Middle frontal gyrus (tissue), 1 donor: ENCODE data around the gene DNAJB8.

Source experiments
- DNase-seq: peaks from one replicate; pipeline ENCODE4 v3.0.0-alpha.2; 2015; ENCODE audit warnings: low spot score; ENCODE audit errors: extremely low spot score

Gene DNAJB8

DNA sequence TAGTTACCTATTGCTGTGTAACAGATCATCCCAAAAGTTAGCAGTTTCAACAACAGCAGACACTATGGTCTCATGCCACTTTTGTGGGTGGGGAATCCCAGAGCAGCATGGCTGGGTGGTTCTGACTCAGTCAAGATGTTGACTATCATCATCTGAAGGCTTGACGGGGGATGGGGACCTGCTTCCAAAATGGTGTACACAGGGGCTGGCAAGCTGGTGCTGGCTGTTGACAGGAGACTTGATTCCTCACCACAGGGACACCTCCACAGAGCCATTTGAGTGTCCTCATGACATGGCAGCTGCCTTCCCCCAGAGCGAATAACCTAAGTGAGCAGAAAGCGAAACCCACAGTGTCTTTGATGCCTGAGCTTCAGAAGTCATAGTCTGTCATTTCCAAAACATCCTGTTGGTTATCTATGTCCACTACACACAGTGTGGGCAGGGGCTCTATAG, 19.1 kb downstream of the DNAJB8 start:
- DNase-seq: no peak

DNA sequence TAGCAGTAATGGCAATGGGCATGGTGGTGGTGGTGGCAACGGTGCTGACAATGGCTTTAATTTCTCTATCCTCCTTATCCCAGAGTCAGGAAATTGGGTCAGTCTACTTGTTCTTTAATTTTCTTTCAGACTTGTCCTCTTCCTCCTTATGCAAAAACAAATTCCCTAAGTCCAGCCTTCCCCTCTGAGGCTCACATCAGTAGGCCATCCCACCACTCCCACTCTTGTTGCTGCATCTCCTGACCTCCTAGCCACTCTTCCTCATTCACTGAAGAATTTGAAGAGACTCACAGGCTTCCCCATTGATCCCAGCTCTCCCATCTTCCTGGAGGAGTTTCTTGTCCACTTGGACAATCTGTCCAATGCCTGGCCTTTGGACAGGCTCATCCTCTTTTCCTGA, 19.9 kb downstream of the DNAJB8 start:
- no peak for DNase-seq

DNA sequence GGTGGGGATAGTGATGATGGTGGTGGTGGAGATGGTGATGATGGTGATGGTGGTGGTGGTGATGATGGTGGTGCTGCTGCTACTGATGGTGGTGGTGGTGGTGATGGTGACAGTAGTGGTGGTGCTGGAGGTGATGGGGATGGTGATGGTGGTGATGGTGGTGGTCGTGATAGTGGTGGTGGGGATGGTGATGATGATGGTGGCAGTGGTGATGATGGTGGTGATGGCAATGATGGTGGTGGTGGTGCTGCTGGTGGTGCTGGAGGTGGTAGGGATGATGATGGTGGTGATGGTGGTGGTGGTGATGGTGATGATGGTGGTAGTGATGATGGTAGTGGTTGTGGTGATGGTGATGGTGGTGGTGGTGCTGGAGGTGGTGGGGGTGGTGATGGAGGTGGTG, 21.3 kb downstream of the DNAJB8 start:
- no peak for DNase-seq

DNA sequence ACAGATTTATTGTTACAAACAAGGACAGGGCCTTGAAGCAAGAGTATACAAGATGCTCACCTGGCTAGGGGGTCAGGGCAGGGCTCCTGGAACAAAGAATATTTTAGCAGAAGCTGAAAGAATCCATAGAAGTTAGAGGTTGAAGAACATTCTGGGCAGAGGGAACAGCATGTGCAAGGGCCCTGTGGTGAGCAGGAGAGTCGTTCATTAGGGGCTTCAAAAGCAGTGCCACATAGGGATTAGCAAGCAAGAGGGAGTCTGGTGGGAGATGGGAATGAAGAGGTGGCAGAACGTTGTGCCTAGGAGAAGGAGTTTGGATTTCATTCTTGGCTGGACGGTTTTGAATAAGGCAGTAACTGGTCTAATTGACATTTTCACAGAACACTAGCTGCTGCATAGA, 22.9 kb downstream of the DNAJB8 start:
- DNase-seq: no peak

DNA sequence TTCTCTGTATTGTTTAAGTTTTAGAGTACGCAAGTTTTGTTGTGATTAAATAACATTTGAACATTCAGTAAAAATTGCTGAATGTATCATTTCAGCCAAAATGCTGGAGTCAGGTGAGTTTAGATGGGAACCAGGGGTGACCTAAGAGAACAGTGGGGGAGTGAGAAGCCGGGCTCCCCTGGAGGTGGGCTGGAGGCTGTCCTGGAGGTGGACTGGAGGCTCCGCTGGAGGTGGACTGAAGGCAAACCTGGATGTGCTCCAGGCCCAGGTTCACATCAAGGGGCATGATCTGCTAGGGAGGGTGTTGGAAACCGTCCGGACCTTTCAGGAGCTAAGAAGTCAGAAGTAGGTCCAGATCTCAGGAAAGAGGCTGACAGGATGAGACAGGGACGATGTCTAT, 23.7 kb downstream of the DNAJB8 start:
- DNase-seq: no peak

DNA sequence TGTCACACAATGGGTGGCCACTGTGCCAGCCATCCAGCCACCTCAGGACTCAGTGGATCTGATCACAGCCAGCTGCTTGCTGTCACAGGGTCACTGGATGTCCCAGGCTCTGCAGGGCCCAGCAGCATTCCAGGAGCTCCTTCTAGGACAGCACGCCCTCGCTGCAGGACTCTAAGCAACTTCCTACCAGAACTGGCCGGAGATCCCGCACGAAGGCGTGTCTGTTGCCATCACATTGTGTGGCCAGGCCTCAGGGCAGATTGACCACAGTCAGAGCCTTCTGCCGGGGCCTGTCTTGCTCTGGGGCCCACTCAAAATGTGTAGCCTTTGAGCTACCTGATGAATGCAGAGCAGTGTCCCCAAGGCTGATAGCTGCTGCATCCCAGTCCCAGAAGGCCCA, 24.6 kb downstream of the DNAJB8 start:
- no peak for DNase-seq

DNA sequence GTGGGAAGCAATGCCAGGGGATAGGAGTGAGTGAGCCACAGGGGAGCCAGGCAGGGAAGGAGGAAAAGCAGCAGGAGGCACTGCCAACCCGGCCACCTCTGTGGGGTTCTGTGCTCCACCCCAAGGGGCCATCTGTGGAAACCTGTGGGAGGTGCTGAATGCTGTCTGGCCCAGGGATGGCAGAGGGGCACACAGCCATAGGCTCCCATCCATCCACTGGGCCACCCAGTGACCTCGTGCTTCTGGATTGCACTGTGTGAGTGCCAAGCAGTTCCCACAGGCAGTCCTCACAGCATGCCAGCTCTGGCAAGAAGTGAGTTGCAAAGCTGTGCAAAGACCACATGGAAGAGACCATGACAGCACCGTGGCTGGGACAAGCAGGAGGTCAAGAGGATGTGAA, 27.5 kb downstream of the DNAJB8 start:
- no peak for DNase-seq

DNA sequence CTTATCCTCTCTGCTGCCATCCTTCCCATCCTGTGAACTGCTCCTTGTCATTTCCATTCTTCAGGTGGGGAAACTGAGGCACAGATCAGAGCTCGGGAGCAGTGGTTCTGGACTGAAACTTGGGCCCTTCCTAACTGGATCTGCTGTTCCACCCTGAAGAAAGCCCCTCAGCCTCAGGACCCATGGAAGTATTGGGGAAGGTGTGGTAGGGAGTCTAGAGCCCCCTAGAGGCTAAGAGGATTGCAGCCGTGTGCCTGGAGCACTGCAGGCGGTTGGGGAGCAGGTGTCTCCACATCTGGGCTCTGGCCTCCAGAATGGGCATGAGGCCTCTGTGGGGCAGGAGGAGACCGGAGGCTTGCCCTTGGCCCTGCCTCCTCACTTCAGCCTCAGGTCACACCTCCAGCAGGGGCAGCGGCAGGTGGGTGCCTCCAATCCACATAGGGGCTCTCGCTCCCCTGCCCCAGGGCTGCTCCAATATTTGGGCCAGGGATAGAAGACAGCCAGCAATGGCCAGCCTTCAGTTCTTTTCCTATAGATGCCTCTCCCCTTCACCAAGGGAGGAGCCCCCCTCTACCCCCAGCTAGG, 28.1 kb downstream of the DNAJB8 start:
- DNase-seq: no peak

DNA sequence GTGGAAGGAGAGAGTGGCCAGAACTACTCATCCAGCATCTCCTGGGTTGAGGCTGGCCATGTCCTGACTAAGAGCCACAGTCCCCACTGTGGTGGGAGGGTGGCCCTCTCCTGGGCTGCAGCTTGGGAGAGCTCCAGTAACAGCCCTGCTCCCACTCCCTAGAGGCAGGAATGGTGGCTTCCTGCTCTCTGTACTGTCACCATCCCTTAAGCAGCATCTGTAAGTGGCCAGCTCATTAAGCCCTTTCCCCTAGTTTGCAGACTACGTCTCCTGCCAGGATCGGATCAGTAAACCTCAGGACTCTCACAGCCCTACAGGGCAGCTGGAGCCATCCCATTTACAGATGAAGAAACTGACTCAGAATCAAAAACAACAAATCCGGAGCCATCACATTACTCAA, 30.5 kb downstream of the DNAJB8 start:
- DNase-seq: no peak

DNA sequence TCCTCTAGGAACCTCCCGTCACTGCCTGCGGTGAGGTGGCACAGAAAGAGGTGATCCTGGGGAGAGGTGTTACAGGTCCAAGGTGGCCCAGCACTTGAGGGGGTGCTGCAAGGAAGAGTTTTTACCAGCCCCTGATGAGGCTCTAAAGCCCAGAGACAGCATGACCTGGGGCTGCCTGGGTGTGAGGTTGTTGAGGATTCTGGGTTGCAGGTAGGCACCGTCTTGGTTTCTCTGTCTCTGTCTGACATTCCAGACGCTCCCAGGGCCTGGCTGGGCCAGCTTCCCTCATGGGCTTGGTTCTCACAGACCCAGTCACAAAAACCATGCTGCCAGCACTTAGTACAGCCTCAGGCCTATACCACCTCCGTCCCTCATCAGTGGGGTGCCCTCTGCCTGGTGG, 31.1 kb downstream of the DNAJB8 start:
- no peak for DNase-seq

DNA sequence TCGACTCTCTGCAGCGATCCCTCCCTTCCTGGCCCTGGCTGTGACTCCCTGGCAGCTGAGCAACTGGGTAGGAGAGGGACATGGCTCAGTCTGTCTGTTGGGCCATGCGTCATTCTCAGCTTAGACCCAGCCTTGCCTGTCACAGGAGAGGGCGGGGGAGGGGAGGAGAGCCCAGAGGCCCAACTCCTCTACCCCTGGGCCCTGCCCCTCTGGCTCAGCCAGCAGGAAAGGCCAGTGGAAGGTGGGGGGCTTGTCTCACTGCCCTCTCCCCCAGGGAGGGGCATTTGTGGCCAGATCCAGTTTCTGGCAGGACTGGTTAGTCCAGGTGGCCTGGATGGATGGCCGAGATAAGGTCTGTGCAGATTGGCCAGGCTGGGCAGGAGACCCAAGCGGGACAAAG, 31.6 kb downstream of the DNAJB8 start:
- DNase-seq: no peak

DNA sequence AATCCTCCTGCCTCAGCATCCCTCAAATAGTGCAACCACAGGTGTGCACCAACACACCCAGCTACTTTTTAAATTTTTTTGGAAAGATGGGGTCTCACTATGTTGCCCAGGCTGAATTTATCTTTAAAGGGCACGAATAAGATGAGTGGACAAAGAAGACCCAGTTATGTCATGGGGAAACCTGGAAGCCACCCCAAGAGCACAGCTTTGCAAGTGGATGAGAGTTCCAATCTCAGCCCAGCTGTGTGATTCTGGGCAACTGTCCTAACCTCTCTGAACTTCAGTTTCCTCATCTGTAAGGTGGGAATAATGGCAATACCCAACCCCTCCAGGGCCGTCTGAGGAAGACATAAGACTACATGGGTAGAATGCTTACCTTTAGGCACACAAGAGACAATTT, 32.2 kb downstream of the DNAJB8 start:
- DNase-seq: no peak

DNA sequence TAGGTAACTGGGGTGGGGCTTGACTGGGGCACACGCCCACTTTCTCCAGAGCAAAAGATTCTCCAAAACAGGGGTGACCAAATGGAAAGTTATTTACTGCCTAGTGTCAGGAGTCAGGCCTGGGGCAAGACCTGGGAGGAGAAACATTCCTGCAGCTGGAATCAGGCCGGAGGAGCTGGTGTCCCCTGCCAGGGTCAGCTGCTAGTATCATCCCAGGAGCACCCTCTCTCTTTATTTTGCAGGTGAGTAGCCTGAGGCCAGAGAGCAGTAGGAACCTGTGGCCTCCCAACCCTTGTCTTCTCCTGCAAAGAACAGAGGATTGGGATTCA, 32.9 kb downstream of the DNAJB8 start:
- DNase-seq: no peak

DNA sequence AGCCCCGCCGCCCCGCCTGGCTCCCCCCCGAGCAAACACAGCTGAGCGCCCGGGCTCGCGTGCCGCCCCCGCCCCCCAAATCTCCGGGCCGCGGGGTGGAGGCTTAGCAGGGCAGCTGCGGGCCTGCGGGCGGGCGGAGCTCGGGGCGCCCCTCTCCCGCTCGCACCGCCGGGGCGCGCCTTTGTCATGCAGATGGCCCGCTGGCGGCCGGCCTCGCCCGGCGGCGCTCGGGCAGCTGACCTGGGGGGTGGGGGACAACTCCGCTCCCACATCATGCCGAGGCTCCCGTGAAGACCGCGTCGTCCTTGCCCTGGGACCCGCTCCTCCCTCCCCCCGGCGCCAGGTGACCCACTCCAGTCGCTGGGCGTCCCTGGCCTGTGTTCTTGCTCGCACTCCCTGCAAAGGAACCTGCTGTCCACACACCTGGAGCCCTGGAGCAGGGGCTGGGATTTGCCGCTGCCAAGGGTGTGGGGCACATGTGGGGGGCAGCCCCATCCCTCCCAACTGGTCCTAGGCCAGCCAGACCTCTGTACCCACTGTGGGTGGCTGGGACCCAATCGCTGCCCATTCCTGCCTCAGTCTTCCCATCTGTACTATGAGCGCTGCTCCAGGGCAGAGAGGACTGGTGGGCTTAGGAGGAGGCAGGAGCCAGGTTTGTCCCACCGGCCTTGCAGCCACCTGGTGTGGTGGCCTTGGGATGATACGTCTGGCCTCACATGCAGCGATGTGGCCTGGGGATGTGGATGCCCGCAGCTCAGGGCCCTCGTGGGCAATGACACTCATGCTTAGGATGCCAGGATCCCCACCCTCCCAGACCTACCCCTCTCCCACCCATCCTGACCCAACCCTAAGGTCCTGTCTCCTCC, 33.5 kb downstream of the DNAJB8 start:
- DNase-seq: no peak

DNA sequence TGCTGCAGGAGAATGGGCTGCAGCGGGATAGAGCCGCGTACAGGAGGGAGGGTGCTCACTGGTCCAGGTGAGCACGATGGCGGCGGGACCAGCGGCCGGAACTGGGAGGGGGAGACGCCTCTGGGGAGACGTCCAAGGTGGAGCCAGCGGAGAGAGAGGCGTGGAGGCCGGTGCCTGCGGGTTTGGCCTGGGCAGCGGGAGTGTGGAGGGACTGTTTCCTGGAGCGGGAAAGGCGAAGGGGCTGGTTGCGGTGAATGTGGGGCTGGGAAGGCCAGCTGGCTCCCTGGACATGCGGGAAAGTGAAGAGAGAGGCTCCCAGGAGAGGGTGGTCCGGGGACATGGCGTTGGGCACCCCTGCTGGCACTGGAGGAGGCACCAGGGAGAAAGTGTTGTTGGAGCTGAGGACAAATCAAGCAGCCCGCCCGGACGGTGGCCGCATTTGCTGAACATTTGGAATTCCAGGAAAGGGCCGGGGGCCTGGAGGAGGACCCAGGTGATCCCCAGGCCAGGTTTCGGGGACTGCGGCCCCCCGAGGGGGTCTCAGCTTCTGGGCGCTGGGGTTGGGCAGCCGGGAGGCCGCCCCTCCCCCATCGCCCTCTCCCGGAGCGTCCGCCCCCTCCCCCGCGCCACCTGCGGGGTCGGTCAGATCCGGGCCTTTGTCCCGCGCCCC, 34.3 kb downstream of the DNAJB8 start:
- DNase-seq: no peak

DNA sequence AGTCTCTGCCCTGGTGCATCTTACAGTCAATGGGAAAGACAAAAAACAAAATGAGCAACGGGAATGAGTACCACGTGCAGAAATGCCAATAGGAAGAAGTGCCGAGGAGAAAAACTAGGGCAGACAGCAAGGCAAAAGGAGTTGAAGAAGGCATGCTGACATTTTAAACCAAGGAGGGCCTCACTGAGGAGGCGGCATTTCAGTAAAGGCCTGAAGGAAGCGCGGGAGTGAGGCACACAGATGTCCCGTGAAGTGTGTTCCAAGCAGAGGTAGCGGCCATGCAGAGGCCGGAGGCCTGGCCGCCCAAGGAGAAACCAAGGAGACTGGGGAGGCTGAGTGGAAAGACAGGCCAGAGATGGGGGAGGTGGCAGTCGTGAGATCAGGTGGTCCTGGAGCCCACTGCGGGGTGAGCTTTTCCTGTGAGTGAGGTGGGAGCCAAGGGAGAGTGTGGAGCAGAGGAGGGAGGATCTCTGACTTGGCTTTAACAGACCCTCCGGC, 34.8 kb downstream of the DNAJB8 start:
- no peak for DNase-seq

DNA sequence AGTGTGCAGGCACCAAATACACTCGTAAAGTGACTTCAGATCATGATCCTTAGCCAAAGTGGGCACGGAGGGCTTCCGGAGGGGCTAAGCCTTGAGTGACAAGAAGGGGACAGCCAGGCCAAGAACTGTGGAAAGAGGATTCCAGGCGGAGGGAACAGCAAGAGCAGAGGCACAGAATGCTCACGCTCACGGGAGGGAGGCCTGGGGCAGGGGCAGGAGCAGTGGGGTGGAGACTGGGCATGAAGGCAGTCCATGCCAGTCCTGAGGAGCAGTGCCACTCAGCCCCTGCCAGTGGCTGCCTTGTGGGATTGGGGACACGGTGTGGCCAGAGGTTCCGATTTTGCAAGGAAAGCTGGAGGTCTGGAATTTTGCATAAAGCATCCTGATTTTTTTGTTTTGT, 36.0 kb downstream of the DNAJB8 start:
- DNase-seq: no peak

DNA sequence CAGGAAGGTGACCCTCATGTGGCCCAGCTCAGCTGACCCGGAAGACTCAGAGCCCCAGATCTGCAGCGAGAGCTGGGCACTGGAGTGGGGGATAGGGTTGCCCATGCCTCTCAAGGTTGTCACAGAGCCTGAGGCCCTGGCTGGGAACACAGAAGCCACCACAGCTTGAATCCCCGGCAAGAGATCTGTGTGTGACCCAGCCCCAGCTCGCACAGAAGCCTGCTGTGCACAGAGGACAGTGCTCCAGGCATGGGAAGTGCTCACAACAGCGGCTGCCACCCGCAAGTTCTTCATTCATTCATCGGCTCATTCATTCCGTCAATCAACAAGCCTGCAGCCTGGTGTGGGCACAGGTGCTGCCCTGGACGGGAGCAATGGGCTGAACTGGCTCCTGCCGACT, 36.4 kb downstream of the DNAJB8 start:
- no peak for DNase-seq

DNA sequence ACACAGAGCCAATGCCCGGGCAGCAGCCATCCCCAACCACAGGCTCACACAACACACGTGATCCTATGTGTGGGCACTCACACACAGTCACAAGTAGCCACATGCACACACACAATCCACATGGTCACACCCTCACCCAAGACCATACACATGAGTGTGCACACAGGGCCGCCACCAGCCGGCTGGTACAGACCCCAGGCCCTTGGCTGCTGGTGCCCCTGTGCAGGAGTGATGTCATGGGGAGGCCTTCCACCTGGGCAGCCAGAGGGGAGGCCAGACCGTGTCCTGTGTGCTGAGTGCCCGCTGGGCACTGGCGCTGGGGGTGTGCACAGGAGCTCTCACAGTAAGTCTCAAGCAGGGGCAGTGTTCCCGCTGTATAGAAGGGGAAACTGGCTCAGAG, 36.9 kb downstream of the DNAJB8 start:
- no peak for DNase-seq

DNA sequence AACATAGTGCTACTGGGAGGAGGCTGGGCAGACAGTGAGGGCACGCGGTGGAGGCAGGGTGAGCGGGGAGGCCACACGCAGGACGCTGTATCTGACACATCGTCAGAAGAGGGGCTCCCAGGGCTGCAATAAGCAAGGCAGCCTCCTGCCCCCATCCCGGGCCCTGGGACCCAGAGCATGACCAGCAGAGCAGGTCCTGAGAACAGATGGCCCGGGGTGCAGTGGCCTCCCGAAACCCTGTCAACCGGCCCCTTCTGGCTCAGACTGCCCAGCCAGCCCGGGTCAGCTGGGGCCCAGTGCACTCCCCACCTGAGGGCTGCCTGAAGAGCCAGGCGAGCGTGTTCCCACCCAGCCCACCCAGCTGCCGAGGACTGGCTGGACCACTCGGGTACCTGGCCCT, 37.4 kb downstream of the DNAJB8 start:
- DNase-seq: no peak

DNA sequence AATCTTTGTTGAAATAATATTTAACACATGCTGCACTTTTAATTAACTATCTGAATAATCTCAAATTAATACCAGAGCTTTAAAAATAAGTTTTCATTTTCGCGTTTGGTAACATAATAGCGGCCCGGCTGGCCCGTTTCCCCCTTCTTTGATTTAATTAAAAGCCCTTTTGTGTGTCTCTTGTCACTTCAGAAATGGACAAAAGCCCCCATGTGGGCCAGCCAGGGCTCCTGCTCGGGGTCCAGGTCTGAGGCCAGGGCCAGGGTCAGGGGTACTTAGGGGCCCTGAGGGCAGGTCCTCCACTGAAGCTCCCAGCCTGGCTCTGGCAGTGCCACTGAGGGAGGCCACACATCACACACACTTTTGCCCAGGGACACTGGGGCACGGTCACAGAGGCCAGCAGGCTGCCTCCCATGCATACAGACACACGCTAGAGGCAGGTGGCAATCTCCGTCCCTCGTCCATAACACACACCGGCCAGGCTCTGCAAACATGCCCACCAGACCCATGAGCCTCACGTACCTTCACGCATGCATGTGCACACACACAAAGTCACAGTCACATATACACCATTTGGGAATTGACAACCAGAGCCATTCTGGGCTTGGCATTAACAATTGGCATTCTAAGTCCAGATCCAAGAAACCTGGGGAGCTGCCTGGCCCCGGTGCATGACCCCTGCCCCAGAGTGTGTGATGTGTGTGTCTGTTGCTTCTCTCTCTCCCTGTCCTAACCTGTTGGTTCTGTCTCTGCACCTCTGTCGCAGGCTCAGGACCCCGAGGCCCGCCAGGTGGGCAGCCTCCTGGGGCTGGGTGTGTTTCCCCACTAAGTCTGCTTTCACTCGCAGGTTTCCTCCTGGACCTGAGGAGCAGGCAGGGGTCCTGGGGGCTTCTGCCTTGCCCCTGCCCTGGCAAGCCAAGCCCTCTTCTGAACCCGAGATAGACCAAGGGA, 38.5 kb downstream of the DNAJB8 start:
- DNase-seq: no peak
